Measurements from ENCODE around the gene ECI2. TPM values are rescaled to one million over a fixed set of nuclear protein-coding genes. Genes with fewer than 3 reads are reported as not detected.

The ECI2 gene
- total RNA-seq, 1 experiment from 2014 or later, result 143 TPM

GRCh38 chr6:4088704-4089103 is 46.7 kb downstream of the ECI2 start:
- Histone ChIP-seq H3K4me1 (ENCODE audit: insufficient read depth, low read length) (peaks cover 5% of the 10 kb centered on the region; the same call in 1 of the 2 replicates), H3K9me3 (ENCODE audit: low read length) (no peaks in the 10 kb centered on the region), H2AFZ (ENCODE audit: low read length) (no peak overlapping the region), H3K36me3 (ENCODE audit: low read depth, low read length) (no peaks in the 10 kb centered on the region), H3K9ac (ENCODE audit: low read length) (no peak overlapping the region), H3K79me2 (ENCODE audit: low read length) (no peaks in the 10 kb centered on the region), H3K9me2 (replicated peaks; ENCODE audit: low read length) (no peaks in the 10 kb centered on the region), H3K27me3 (ENCODE audit: low read length) (no peaks in the 10 kb centered on the region), H3F3A (ENCODE audit: low read length, unreplicated experiment) (no peaks in the 10 kb centered on the region), H4K20me1 (ENCODE audit: low read length) (no peaks in the 10 kb centered on the region), H3K4me2 (ENCODE audit: low read length) (no peak overlapping the region), H3K4me3 (ENCODE audit: low read length) (no peak overlapping the region), H3K27ac (ENCODE audit: low read length) (no peak overlapping the region)
- ChIA-PET CTCF (no interaction called here), POLR2A (ENCODE audit: unreplicated experiment) (no interaction called here)
- no peak for ATAC-seq
- intact Hi-C loops (cut with micrococcal nuclease), result no loop called here
- no peak for DNase-seq
- TF ChIP-seq EZH2phosphoT487 (IDR thresholded peaks at IDR 0.05; ENCODE audit: borderline replicate concordance, low read length), result no peak
- no TSS peak for BruUV-seq (replicated peaks)

GRCh38 chr6:4085332-4085700 is 50.1 kb downstream of the ECI2 start:
- Histone ChIP-seq H3K27me3 (ENCODE audit: low read length) (no peaks in the 10 kb centered on the region), H3K4me3 (ENCODE audit: low read length) (no peak overlapping the region), H3K27ac (ENCODE audit: low read length) (peak overlapping the region; percentile 30; the same call in 1 of the 2 replicates), H4K20me1 (ENCODE audit: low read length) (no peaks in the 10 kb centered on the region), H3K4me2 (ENCODE audit: low read length) (no peak overlapping the region), H3K9me3 (ENCODE audit: low read length) (no peaks in the 10 kb centered on the region), H3K36me3 (ENCODE audit: low read depth, low read length) (no peaks in the 10 kb centered on the region), H3K4me1 (ENCODE audit: insufficient read depth, low read length) (peaks cover 5% of the 10 kb centered on the region; the same call in 1 of the 2 replicates), H3K9ac (ENCODE audit: low read length) (no peak overlapping the region), H3F3A (ENCODE audit: low read length, unreplicated experiment) (no peaks in the 10 kb centered on the region), H3K79me2 (ENCODE audit: low read length) (no peaks in the 10 kb centered on the region), H2AFZ (ENCODE audit: low read length) (no peak overlapping the region), H3K9me2 (replicated peaks; ENCODE audit: low read length) (no peaks in the 10 kb centered on the region)
- ATAC-seq, result peak; percentile 88
- CTCF ChIA-PET, result no interaction called here
- no TSS peak for BruUV-seq (replicated peaks)
- POLR2A ChIA-PET (ENCODE audit: unreplicated experiment), result no interaction called here
- intact Hi-C loops (cut with micrococcal nuclease), result loop anchor here (1.0 kb wide), 1 partner anchor 125 kb away; no protein-coding TSS in a partner anchor
- no peak for TF ChIP-seq EZH2phosphoT487 (IDR thresholded peaks at IDR 0.05; ENCODE audit: borderline replicate concordance, low read length)
- TF ChIP-seq EZH2 (IDR thresholded peaks at IDR 0.05; ENCODE audit: low read length, unreplicated experiment), result no peak
- DNase-seq, result peak; percentile 68

GRCh38 chr6:4084444-4085331 is 50.7 kb downstream of the ECI2 start:
- POLR2A ChIA-PET (ENCODE audit: unreplicated experiment), result no interaction called here
- H2AFZ ChIP-seq (ENCODE audit: low read length), result no peak overlapping the region

More at GRCh38 chr6:4084444-4085331, 50.7 kb downstream of the ECI2 start:
- H3K9me3 ChIP-seq (ENCODE audit: low read length), result no peaks in the 10 kb centered on the region
- H3K36me3 ChIP-seq (ENCODE audit: low read depth, low read length), result no peaks in the 10 kb centered on the region
- no peaks in the 10 kb centered on the region for H4K20me1 ChIP-seq (ENCODE audit: low read length)
- intact Hi-C loops (cut with micrococcal nuclease), result loop anchor here (1.0 kb wide), 1 partner anchor 126 kb away; no protein-coding TSS in a partner anchor
- no peak overlapping the region for H3K9ac ChIP-seq (ENCODE audit: low read length)
- H3K27me3 ChIP-seq (ENCODE audit: low read length), result no peaks in the 10 kb centered on the region
- peaks cover 5% of the 10 kb centered on the region; the same call in 1 of the 2 replicates for H3K4me1 ChIP-seq (ENCODE audit: insufficient read depth, low read length)
- H3K4me2 ChIP-seq (ENCODE audit: low read length), result no peak overlapping the region
- DNase-seq (no peak), ATAC-seq (no peak)
- no peak overlapping the region for H3K27ac ChIP-seq (ENCODE audit: low read length)
- no peaks in the 10 kb centered on the region for H3F3A ChIP-seq (ENCODE audit: low read length, unreplicated experiment)
- no peak overlapping the region for H3K4me3 ChIP-seq (ENCODE audit: low read length)
- TF ChIP-seq EZH2phosphoT487 (IDR thresholded peaks at IDR 0.05; ENCODE audit: borderline replicate concordance, low read length), result no peak
- no peak for TF ChIP-seq CTCF (conservative IDR thresholded peaks at IDR 0.05; ENCODE audit: low read depth, low read length)
- no peak for TF ChIP-seq EZH2 (IDR thresholded peaks at IDR 0.05; ENCODE audit: low read length, unreplicated experiment)
- no peaks in the 10 kb centered on the region for H3K79me2 ChIP-seq (ENCODE audit: low read length)
- H3K9me2 ChIP-seq (replicated peaks; ENCODE audit: low read length), result no peaks in the 10 kb centered on the region
- CTCF ChIA-PET, result no interaction called here
- no TSS peak for BruUV-seq (replicated peaks)
